BLaER1 (cell line): Measurements from ENCODE around the gene LSP1.

Source experiments
- H3K27ac ChIP-seq: shearing (Covaris generic); formaldehyde crosslinking; 2 replicates; pipeline ENCODE4 v1.8.1; 2022
- H3K27me3 ChIP-seq: shearing (Covaris generic); formaldehyde crosslinking; 2 replicates; pipeline ENCODE4 v1.8.1; 2022
- H3K36me3 ChIP-seq: shearing (Covaris generic); formaldehyde crosslinking; 2 replicates; pipeline ENCODE4 v1.8.1; 2022
- H3K4me1 ChIP-seq: shearing (Covaris generic); formaldehyde crosslinking; 2 replicates; pipeline ENCODE4 v1.8.1; 2022
- H3K4me2 ChIP-seq: shearing (Covaris generic); formaldehyde crosslinking; 2 replicates; pipeline ENCODE4 v1.8.1; 2022
- H3K4me3 ChIP-seq: shearing (Covaris generic); formaldehyde crosslinking; 2 replicates; pipeline ENCODE4 v1.8.1; 2022
- H3K9ac ChIP-seq: shearing (Covaris generic); formaldehyde crosslinking; 2 replicates; pipeline ENCODE4 v1.8.1; 2022
- H3K9me3 ChIP-seq: shearing (Covaris generic); formaldehyde crosslinking; 2 replicates; pipeline ENCODE4 v1.8.1; 2022
- H4K20me1 ChIP-seq: shearing (Covaris generic); formaldehyde crosslinking; 2 replicates; pipeline ENCODE4 v1.8.1; 2022
- Cebpa-rat ChIP-seq: shearing (Covaris generic); IDR thresholded peaks from 2 replicates; pipeline ENCODE4 v1.8.1; 2022

LSP1 gene

DNA sequence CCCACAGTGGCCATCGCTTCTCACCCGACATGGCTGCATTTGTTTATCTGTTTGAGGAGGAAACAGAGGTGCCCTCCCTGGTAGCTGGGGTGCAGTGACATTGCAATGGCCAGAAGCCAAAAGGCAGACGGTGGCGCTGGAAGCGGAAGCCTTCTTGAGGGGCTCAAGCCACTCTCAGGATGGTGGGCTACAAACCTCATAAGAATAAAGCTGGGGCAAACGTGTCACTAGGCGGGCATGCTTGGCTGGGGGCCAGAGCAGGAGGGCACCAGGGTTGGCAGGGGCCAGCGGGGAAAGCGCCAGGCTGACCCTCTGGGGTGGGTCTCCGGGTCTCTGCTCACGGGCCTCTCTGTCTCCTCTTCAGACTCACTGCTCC, 79.2 kb downstream of the LSP1 start:
- H3K9ac ChIP-seq, result no peak overlapping the region
- no peaks in the 10 kb centered on the region; the same call in 1 of the 2 replicates for H3K27me3 ChIP-seq
- H4K20me1 ChIP-seq, result no peaks in the 10 kb centered on the region
- H3K27ac ChIP-seq, result no peak overlapping the region
- TF ChIP-seq Cebpa-rat, result no peak
- H3K9me3 ChIP-seq, result no peaks in the 10 kb centered on the region
- H3K4me3 ChIP-seq, result no peak overlapping the region
- H3K4me1 ChIP-seq, result peaks cover 45% of the 10 kb centered on the region
- H3K4me2 ChIP-seq, result peak overlapping the region; percentile 56
- no peaks in the 10 kb centered on the region for H3K36me3 ChIP-seq

DNA sequence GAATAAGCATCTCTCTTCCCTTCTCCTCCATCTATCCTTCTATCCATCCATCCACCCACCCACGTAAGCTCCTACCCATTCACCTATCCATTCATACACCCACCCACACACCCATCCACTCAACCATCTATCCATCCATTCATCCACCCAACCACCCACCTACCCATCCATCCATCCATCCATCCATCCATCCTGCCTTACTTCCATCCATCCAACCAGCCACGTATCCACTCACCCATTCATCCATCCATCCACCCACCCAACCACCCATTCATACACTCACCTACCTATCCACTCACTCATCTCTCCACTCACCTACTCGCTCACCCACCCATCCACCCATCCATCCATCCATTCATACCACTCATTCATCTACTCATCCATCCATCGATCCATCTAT, 79.8 kb downstream of the LSP1 start:
- Histone ChIP-seq H3K4me1 (peaks cover 45% of the 10 kb centered on the region), H3K27me3 (no peaks in the 10 kb centered on the region; the same call in 1 of the 2 replicates), H3K9ac (no peak overlapping the region), H3K27ac (no peak overlapping the region), H3K36me3 (no peaks in the 10 kb centered on the region), H3K4me3 (no peak overlapping the region), H4K20me1 (no peaks in the 10 kb centered on the region), H3K9me3 (no peaks in the 10 kb centered on the region), H3K4me2 (no peak overlapping the region)
- no peak for TF ChIP-seq Cebpa-rat

DNA sequence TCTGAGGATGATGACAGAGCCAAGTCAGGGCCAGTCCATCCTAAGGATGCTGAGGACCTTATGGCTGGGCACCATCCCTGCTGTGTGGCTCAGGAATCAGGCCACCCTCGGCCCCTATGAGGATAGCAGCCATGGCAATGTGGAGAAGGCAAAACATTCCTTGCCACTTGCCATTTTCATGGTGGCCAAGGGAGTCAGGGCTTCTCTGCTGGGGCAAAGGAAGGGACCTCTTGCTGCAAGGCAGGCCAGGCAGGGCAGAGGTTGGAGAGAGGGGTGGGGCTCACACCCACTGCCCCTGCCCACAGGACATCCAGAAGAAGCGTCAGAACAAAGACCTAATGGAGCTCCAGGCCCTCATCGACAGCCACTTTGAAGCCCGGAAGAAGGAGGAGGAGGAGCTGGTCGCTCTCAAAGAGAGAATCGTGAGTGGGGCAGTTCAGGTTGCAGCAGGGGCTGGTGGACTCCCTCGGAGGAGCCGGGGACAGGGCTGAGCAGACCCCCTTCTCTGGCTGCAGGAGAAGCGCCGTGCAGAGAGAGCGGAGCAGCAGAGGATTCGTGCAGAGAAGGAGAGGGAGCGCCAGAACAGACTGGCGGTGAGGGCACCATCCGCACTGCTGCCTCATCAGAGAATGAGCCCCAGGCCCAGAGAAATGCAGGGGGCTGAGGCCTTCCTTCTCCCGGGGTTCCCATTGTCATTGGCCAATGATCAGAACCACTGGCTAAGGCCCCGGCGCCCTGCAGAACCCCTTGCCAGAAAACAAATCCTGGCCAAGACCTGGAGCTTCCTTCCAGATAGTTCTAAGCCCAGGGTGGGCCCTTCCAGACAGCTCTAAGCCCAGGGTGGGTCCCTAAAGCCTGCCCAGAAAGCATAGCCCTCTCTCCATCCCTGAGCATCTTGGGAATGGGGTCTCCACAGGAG, 80.8 kb downstream of the LSP1 start:
- no peaks in the 10 kb centered on the region for H3K9me3 ChIP-seq
- peak overlapping the region; percentile 67; the same call in 1 of the 2 replicates for H3K4me2 ChIP-seq
- no peaks in the 10 kb centered on the region for H3K36me3 ChIP-seq
- no peak overlapping the region for H3K4me3 ChIP-seq
- no peak for TF ChIP-seq Cebpa-rat
- H3K9ac ChIP-seq, result no peak overlapping the region
- H3K27me3 ChIP-seq, result no peaks in the 10 kb centered on the region; the same call in 1 of the 2 replicates
- H3K4me1 ChIP-seq, result peaks cover 52% of the 10 kb centered on the region
- H4K20me1 ChIP-seq, result no peaks in the 10 kb centered on the region
- H3K27ac ChIP-seq, result no peak overlapping the region

DNA sequence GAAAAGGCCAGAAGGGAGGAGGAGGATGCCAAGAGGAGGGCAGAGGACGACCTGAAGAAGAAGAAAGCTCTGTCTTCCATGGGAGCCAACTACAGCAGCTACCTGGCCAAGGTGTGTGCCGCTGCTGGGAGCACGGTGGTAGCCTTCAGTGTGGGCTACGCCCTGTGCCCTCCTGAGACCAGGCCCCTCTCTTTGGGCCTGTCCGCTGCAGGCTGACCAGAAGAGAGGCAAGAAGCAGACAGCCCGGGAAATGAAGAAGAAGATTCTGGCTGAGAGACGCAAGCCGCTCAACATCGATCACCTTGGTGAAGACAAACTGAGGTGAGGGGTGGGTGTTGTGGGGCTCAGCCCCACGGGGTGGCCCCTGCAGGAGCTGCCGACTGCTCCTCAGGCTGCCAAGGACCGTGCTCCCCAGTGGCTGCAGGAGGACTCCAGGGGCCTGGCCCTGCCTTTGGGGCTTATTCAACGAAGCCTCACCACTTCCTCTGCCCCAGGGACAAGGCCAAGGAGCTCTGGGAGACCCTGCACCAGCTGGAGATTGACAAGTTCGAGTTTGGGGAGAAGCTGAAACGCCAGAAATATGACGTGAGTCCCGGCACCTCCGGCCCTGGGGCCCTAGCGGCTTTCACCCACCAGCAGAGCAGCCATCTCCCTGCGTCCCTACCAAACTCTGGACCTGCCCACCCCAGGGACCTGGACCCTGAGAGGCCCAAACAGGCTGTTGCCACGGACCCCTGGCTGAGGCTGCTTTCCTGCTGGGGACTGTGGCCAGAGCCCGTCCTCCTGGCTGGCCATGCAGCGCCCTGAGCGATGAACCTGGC, 81.7 kb downstream of the LSP1 start:
- no peak for TF ChIP-seq Cebpa-rat
- H3K9ac ChIP-seq, result no peak overlapping the region
- no peaks in the 10 kb centered on the region for H4K20me1 ChIP-seq
- peaks cover 58% of the 10 kb centered on the region for H3K4me1 ChIP-seq
- no peak overlapping the region for H3K4me3 ChIP-seq
- no peaks in the 10 kb centered on the region for H3K9me3 ChIP-seq
- H3K27me3 ChIP-seq, result no peaks in the 10 kb centered on the region; the same call in 1 of the 2 replicates
- H3K27ac ChIP-seq, result 0 out of 2 replicates have a peak overlapping the region, but pooled peaks have one; percentile 18
- H3K36me3 ChIP-seq, result no peaks in the 10 kb centered on the region
- peak overlapping the region; percentile 67 for H3K4me2 ChIP-seq

DNA sequence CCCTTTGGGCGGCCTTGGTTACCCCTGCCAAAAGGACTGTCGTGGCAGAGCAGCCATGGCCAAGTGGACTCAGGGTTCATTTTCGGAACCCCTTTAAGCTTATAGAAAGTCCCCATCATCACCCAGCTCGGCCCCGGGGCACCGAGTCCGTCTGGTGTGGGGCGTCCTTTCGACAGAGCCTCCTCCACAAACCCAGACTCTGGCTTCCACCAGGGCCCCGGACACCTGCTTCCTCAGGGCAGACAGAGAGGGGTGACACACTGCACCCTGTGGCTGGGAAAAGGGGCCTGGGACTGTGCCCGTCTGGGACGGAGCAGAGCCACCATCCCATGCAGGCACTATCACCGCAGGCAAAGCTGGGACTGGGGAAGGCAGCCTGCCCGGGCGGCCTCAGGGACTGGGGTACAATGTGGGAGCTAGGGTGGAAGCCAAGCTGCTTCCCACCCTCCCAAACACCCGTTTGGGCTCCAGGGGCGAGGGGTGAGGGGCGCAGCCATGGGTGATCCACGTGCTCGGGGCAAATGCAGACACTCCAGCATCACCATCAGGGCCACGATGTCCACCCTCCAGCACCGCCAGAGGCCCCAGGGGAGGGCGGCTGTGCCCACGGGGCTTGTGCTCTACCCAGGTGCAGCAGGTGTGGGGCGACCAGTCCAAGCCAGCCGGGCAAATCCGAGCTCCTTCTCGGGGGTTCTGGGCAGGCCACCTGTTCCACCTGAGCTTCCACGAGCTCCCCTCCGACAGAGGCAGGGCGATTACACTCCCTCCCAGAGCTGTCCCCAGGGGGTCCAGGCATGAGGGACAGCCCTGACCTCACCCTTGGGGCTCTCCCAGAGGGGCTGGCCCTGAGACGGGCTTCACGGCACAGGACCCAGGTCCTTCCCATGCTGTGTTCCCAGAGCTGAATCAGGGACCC, 82.5 kb downstream of the LSP1 start:
- peak overlapping the region; percentile 67 for H3K4me2 ChIP-seq
- peak overlapping the region; percentile 18; the same call in 1 of the 2 replicates for H3K27ac ChIP-seq
- H3K36me3 ChIP-seq, result no peaks in the 10 kb centered on the region
- H3K4me1 ChIP-seq, result peaks cover 50% of the 10 kb centered on the region
- H3K9ac ChIP-seq, result no peak overlapping the region
- no peaks in the 10 kb centered on the region; the same call in 1 of the 2 replicates for H3K27me3 ChIP-seq
- no peaks in the 10 kb centered on the region for H4K20me1 ChIP-seq
- no peak overlapping the region for H3K4me3 ChIP-seq
- H3K9me3 ChIP-seq, result no peaks in the 10 kb centered on the region
- TF ChIP-seq Cebpa-rat, result no peak

DNA sequence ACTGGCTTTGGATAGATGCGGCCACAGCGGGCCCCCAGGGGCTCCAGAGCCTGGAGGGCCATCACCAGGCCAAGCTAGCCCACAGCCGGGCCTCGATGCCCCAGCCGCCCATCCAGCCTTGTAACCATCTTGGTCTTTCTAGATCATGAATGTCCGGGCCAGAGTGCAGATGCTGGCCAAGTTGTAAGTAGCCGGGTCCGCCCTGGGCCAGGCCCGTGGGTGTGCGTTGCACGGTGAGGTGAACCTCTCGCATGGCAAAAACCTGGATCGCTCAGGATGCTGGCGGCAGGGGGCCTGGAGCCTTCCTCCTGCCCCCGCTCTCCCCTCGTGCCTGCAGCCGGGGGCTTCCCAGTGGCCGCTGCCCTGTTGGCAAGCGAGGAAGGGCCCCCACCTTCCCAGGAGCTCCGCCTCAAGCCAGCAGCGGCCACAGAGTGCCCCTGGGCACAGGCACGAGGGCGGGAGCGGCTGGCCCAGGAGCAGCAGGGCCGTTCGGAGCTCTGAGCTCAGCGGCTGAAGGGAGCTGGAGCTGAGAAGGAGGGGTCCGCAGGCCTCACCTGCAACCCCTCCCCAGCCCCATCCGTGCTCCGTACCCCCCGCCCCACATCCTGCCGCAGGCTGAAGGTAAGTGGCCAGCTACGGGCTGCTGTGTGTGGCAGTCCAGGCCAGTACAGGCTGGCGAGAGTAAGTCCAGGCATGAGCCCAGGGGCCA, 83.3 kb downstream of the LSP1 start:
- H3K9ac ChIP-seq, result no peak overlapping the region
- peak overlapping the region; percentile 67 for H3K4me2 ChIP-seq
- H3K4me3 ChIP-seq, result no peak overlapping the region
- H3K4me1 ChIP-seq, result peaks cover 47% of the 10 kb centered on the region
- H3K9me3 ChIP-seq, result no peaks in the 10 kb centered on the region
- no peaks in the 10 kb centered on the region for H3K36me3 ChIP-seq
- no peak for TF ChIP-seq Cebpa-rat
- no peaks in the 10 kb centered on the region for H4K20me1 ChIP-seq
- H3K27me3 ChIP-seq, result no peaks in the 10 kb centered on the region; the same call in 1 of the 2 replicates
- H3K27ac ChIP-seq, result no peak overlapping the region

DNA sequence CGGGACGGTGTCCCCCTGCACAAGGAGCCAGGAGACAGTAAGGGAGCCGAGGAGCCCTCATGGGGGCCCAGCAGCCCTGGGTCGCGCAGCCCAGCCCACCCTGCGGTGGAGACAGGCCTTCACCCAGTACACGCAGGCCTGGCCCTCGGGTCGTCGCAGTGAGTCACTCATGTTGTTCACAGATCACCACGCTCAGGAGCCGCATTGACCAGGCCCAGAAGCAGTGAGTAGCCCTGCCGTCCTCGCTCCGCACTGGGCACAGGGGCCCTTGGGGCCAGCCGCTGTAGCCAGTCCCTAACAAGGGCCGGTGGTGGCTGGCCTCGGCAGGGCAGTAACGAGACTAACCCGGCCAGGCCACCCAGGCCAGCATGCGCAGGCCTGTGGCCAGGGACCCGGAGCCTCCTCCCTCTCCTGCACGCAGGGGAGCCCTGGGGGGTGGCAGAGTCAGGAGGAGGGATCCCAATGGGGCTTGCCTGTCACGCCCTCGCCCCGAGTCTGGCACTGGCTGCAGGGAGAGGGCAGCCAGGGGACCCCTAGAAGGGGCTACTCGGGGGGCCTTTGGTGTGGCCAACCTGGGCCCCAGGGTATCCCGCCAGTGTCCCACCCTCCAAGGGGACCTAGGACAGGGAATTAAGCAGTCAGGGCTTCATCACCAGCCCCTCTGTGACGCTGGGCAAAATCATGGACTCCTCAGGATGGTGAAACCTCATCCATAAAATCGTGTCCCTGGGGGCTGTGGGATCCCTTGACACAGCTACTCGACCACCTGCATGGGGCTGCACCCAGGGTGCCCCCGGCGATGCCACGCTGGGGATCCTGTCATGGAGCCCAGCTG, 84.1 kb downstream of the LSP1 start:
- H3K27me3 ChIP-seq, result no peaks in the 10 kb centered on the region; the same call in 1 of the 2 replicates
- H4K20me1 ChIP-seq, result no peaks in the 10 kb centered on the region
- no peaks in the 10 kb centered on the region for H3K36me3 ChIP-seq
- no peaks in the 10 kb centered on the region for H3K9me3 ChIP-seq
- no peak overlapping the region for H3K4me3 ChIP-seq
- no peak for TF ChIP-seq Cebpa-rat
- H3K4me1 ChIP-seq, result peaks cover 40% of the 10 kb centered on the region
- no peak overlapping the region for H3K27ac ChIP-seq
- no peak overlapping the region for H3K9ac ChIP-seq
- H3K4me2 ChIP-seq, result no peak overlapping the region
